ENCODE results near the gene GNAS.

The GNAS gene

GRCh38 chr20:58908941-58909340 lies 56.4 kb downstream of the GNAS start:
- H3K27ac ChIP-seq: no peak overlapping the region; the same call in 1 of the 2 replicates
- no peak for TF ChIP-seq CTCF (conservative IDR thresholded peaks at IDR 0.05)

GRCh38 chr20:58909585-58909984 lies 57.1 kb downstream of the GNAS start:
- TF ChIP-seq CTCF (conservative IDR thresholded peaks at IDR 0.05): no peak
- no peak overlapping the region for H3K27ac ChIP-seq

- TF ChIP-seq CTCF (conservative IDR thresholded peaks at IDR 0.05): no peak
- H3K27ac ChIP-seq: no peak overlapping the region
Observed at GRCh38 chr20:58910473-58910872, 58.0 kb downstream of the GNAS start.

- no peak for TF ChIP-seq CTCF (conservative IDR thresholded peaks at IDR 0.05)
- H3K27ac ChIP-seq: no peak overlapping the region
Observed at GRCh38 chr20:58911309-58911708, 58.8 kb downstream of the GNAS start.

- TF ChIP-seq CTCF (conservative IDR thresholded peaks at IDR 0.05): no peak
- no peak overlapping the region for H3K27ac ChIP-seq
Observed at GRCh38 chr20:58911970-58912369, 59.5 kb downstream of the GNAS start.

GRCh38 chr20:58913079-58913478 lies 60.6 kb downstream of the GNAS start:
- no peak overlapping the region for H3K27ac ChIP-seq
- no peak for TF ChIP-seq CTCF (conservative IDR thresholded peaks at IDR 0.05)

- no peak for TF ChIP-seq CTCF (conservative IDR thresholded peaks at IDR 0.05)
- H3K27ac ChIP-seq: no peak overlapping the region
Observed at GRCh38 chr20:58918621-58919020, 66.1 kb downstream of the GNAS start.

- H3K27ac ChIP-seq: no peak overlapping the region
- no peak for TF ChIP-seq CTCF (conservative IDR thresholded peaks at IDR 0.05)
Observed at GRCh38 chr20:58921564-58921963, 69.0 kb downstream of the GNAS start.
